PC-9 (cell line): ENCODE measurements around the gene IGF2BP2.

Source experiments
- EZH2 ChIP-seq: fragments of 200-600 bp; sonication (generic); IDR thresholded peaks from 2 replicates; pipeline ENCODE4 v1.8.0; 2017; ENCODE audit warnings: antibody characterized with exemption, low read depth
- TF ChIP-seq, protein P1 (sequence below): fragments of 200-600 bp; sonication (generic); conservative IDR thresholded peaks from 2 replicates; pipeline ENCODE4 v1.6.1; 2017; ENCODE audit warnings: mixed run types, antibody characterized with exemption, mild to moderate bottlenecking, moderate library complexity

DNA sequence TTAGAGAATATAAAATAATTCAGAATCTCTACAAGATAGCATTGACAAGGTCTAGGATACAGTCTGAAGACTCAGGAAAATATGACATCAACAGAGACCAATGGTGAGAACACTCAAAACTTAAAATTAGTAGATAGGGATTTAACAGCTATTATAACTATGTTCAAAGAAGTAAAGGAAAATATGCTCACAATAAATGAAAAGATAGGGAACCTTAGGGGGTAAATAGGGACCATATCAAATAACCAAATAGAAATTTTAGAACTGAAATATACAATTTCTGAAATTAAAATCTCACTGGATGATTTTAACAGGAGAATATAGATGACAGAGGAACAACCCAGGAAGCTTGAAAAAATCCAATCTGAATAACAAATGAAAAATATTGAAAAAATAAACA, 31.8 kb upstream of the IGF2BP2 start:
- TF ChIP-seq, protein P1, sequence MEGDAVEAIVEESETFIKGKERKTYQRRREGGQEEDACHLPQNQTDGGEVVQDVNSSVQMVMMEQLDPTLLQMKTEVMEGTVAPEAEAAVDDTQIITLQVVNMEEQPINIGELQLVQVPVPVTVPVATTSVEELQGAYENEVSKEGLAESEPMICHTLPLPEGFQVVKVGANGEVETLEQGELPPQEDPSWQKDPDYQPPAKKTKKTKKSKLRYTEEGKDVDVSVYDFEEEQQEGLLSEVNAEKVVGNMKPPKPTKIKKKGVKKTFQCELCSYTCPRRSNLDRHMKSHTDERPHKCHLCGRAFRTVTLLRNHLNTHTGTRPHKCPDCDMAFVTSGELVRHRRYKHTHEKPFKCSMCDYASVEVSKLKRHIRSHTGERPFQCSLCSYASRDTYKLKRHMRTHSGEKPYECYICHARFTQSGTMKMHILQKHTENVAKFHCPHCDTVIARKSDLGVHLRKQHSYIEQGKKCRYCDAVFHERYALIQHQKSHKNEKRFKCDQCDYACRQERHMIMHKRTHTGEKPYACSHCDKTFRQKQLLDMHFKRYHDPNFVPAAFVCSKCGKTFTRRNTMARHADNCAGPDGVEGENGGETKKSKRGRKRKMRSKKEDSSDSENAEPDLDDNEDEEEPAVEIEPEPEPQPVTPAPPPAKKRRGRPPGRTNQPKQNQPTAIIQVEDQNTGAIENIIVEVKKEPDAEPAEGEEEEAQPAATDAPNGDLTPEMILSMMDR, result no peak
- TF ChIP-seq EZH2, result no peak
